H9 (cell line): ENCODE data around the gene COA8. TPM values are rescaled to one million over a fixed set of nuclear protein-coding genes. Genes with fewer than 3 reads are reported as not detected.

Experiments
- DNase-seq: peaks from one replicate; pipeline ENCODE4 v3.0.0-alpha.2; 2017
- H2AFZ ChIP-seq: one replicate; pipeline ENCODE4 v1.6.1; 2013; ENCODE audit warnings: mild to moderate bottlenecking, low read length, control low read depth, moderate library complexity
- H2AK5ac ChIP-seq: 2 replicates; pipeline ENCODE4 v1.6.1; 2013; ENCODE audit warnings: low read length, control low read depth, mixed read lengths; ENCODE audit not compliant: insufficient read length
- H2BK120ac ChIP-seq: one replicate; pipeline ENCODE4 v1.6.1; 2013; ENCODE audit warnings: low read depth, mild to moderate bottlenecking, low read length, control low read depth, inconsistent platforms; ENCODE audit not compliant: poor library complexity, severe bottlenecking
- H2BK12ac ChIP-seq: 2 replicates; pipeline ENCODE4 v1.6.1; 2013; ENCODE audit warnings: low read length, control low read depth, mixed read lengths, low read depth; ENCODE audit not compliant: insufficient read length
- H2BK15ac ChIP-seq: 2 replicates; pipeline ENCODE4 v1.6.1; 2013; ENCODE audit warnings: low read depth, low read length, control low read depth
- H2BK20ac ChIP-seq: one replicate; pipeline ENCODE4 v1.6.1; 2013; ENCODE audit warnings: low read depth, mild to moderate bottlenecking, low read length, control low read depth, inconsistent platforms; ENCODE audit not compliant: poor library complexity, severe bottlenecking
- H2BK5ac ChIP-seq: 2 replicates; pipeline ENCODE4 v1.6.1; 2013; ENCODE audit warnings: low read length, control low read depth, mixed read lengths; ENCODE audit not compliant: insufficient read length
- H3K14ac ChIP-seq: 2 replicates; pipeline ENCODE4 v1.6.1; 2013; ENCODE audit warnings: low read length, control low read depth; ENCODE audit not compliant: insufficient read depth
- H3K18ac ChIP-seq: 2 replicates; pipeline ENCODE4 v1.6.1; 2013; ENCODE audit warnings: low read depth, mild to moderate bottlenecking, mixed read lengths, low read length, control low read depth; ENCODE audit not compliant: insufficient read length
- H3K23ac ChIP-seq: 2 replicates; pipeline ENCODE4 v1.6.1; 2013; ENCODE audit warnings: low read length, control low read depth, mixed read lengths, low read depth; ENCODE audit not compliant: insufficient read length
- H3K23me2 ChIP-seq: 2 replicates; pipeline ENCODE4 v1.6.1; 2013; ENCODE audit warnings: low read depth, mild to moderate bottlenecking, mixed read lengths, low read length, control low read depth; ENCODE audit not compliant: insufficient read length, poor library complexity, severe bottlenecking
- H3K27ac ChIP-seq: 2 replicates; pipeline ENCODE4 v1.5.1; 2013; ENCODE audit warnings: low read length, control low read depth, mixed read lengths, low read depth; ENCODE audit not compliant: insufficient read length
- H3K27me3 ChIP-seq: 2 replicates; pipeline ENCODE4 v1.6.1; 2013; ENCODE audit warnings: low read length, control low read depth, inconsistent platforms; ENCODE audit not compliant: insufficient read depth
- H3K4ac ChIP-seq: 2 replicates; pipeline ENCODE4 v1.6.1; 2013; ENCODE audit warnings: low read depth, mild to moderate bottlenecking, control low read depth, inconsistent platforms, low read length, moderate library complexity
- H3K4me1 ChIP-seq: 2 replicates; pipeline ENCODE4 v1.6.1; 2013; ENCODE audit warnings: low read length, control low read depth, inconsistent platforms; ENCODE audit not compliant: insufficient read depth
- H3K4me2 ChIP-seq: 2 replicates; pipeline ENCODE4 v1.6.1; 2013; ENCODE audit warnings: low read length, control low read depth, mixed read lengths; ENCODE audit not compliant: insufficient read length, insufficient read depth
- H3K56ac ChIP-seq: 2 replicates; pipeline ENCODE4 v1.6.1; 2013; ENCODE audit warnings: low read depth, mild to moderate bottlenecking, mixed read lengths, low read length, control low read depth; ENCODE audit not compliant: insufficient read length
- H3K79me1 ChIP-seq: 2 replicates; pipeline ENCODE4 v1.6.1; 2013; ENCODE audit warnings: low read depth, mild to moderate bottlenecking, moderate library complexity, low read length, control low read depth, inconsistent platforms; ENCODE audit not compliant: insufficient read depth, poor library complexity, severe bottlenecking
- H3K79me2 ChIP-seq: 2 replicates; pipeline ENCODE4 v1.6.1; 2013; ENCODE audit warnings: low read length, control low read depth, inconsistent platforms; ENCODE audit not compliant: insufficient read depth
- H3K9ac ChIP-seq: 2 replicates; pipeline ENCODE4 v1.6.1; 2013; ENCODE audit warnings: low read length, control low read depth, mixed read lengths; ENCODE audit not compliant: insufficient read length; ENCODE audit errors: extremely low read depth
- H3K9me3 ChIP-seq: one replicate; pipeline ENCODE4 v1.6.1; 2013; ENCODE audit warnings: low read depth, low read length, inconsistent platforms; ENCODE audit not compliant: control insufficient read depth
- H3T11ph ChIP-seq: one replicate; pipeline ENCODE4 v1.6.1; 2013; ENCODE audit warnings: mild to moderate bottlenecking, low read length, control low read depth, inconsistent platforms
- H4K20me1 ChIP-seq: one replicate; pipeline ENCODE4 v1.6.1; 2013; ENCODE audit not compliant: control insufficient read depth, insufficient read length, insufficient read depth
- H4K5ac ChIP-seq: 2 replicates; pipeline ENCODE4 v1.6.1; 2013; ENCODE audit warnings: low read depth, mild to moderate bottlenecking, mixed read lengths, low read length, control low read depth; ENCODE audit not compliant: insufficient read length
- H4K8ac ChIP-seq: replicated peaks from 2 replicates; pipeline ENCODE4 v1.6.1; 2013; ENCODE audit warnings: low read length, control low read depth, mixed read lengths, low read depth; ENCODE audit not compliant: insufficient read length
- H4K91ac ChIP-seq: 2 replicates; pipeline ENCODE4 v1.6.1; 2013; ENCODE audit warnings: low read depth, mild to moderate bottlenecking, moderate library complexity, mixed read lengths, low read length, control low read depth; ENCODE audit not compliant: insufficient read length
- H3K27ac Mint-ChIP-seq, 3 experiments: 2 replicates in 2 of 3; 3 replicates in 1 of 3; pipeline ENCODE4 v1.8.0; 2020 to 2021; ENCODE audit warnings: mixed read lengths in 3 of 3, mild to moderate bottlenecking in 1 of 3, moderate library complexity in 1 of 3
- H3K27me3 Mint-ChIP-seq: 2 replicates; pipeline ENCODE4 v1.8.0; 2021; ENCODE audit warnings: low read depth, mild to moderate bottlenecking, moderate library complexity, mixed read lengths
- H3K36me3 Mint-ChIP-seq, 3 experiments: 2 replicates in 2 of 3; 3 replicates in 1 of 3; pipeline ENCODE4 v1.8.0; 2020 to 2021; ENCODE audit warnings: low read depth in 3 of 3, mixed read lengths in 3 of 3; ENCODE audit not compliant: insufficient read depth in 1 of 3
- H3K4me1 Mint-ChIP-seq, 2 experiments: 2 replicates each; pipeline ENCODE4 v1.8.0; 2020; ENCODE audit warnings: mixed read lengths in 2 of 2
- H3K4me3 Mint-ChIP-seq, 2 experiments: 2 replicates in 1 of 2; 3 replicates in 1 of 2; pipeline ENCODE4 v1.8.0; 2020 to 2021; ENCODE audit warnings: mild to moderate bottlenecking in 2 of 2, mixed read lengths in 2 of 2, moderate library complexity in 1 of 2
- H3K9me3 Mint-ChIP-seq, 2 experiments: 2 replicates in 1 of 2; 3 replicates in 1 of 2; pipeline ENCODE4 v1.8.0; 2020; ENCODE audit warnings: mild to moderate bottlenecking in 2 of 2, mixed read lengths in 2 of 2, moderate library complexity in 1 of 2
- CTCF ChIP-seq: fragments of 200-600 bp; sonication (generic); conservative IDR thresholded peaks from 3 replicates; pipeline ENCODE4 v1.8.0; 2021; ENCODE audit warnings: antibody characterized with exemption, mild to moderate bottlenecking
- WGBS: extraction: QIAGEN DNeasy Blood & Tissue Kit; methylation state at CpG from one replicate; pipeline ENCODE4 v1.1.7; 2013; ENCODE audit warnings: missing lambda C conversion rate, low lambda C conversion rate, mixed read lengths; ENCODE audit not compliant: insufficient read length; ENCODE audit errors: extremely low coverage; 5-methylcytosine and 5-hydroxymethylcytosine counted together
- total RNA-seq: library from RNA; stranded (reverse); gene quantifications from 2 replicates; pipeline ENCODE4 v1.2.1, GENCODE V29; 2021

The COA8 gene
- total RNA-seq, 1 experiment from 2014 or later = 45.5 TPM

- DNase-seq = no peak
- Histone ChIP-seq H3K14ac (no peak overlapping the region), H3K4me2 (no peak overlapping the region), H4K20me1 (no peaks in the 10 kb centered on the region), H2AFZ (no peak overlapping the region), H3K27me3 (no peaks in the 10 kb centered on the region), H2BK120ac (no peak overlapping the region), H3K18ac (no peak overlapping the region), H2BK12ac (no peak overlapping the region), H3K79me1 (no peaks in the 10 kb centered on the region), H4K5ac (no peak overlapping the region), H2BK20ac (no peak overlapping the region), H3K4me1 (no peaks in the 10 kb centered on the region), H3K79me2 (no peaks in the 10 kb centered on the region), H3K23me2 (peaks cover 5% of the 10 kb centered on the region), H3K27ac (no peak overlapping the region), H3K23ac (no peak overlapping the region), H2BK5ac (no peak overlapping the region), H3T11ph (no peak overlapping the region), H4K91ac (no peak overlapping the region), H3K9me3 (no peaks in the 10 kb centered on the region), H3K9ac (no peak overlapping the region), H3K56ac (no peak overlapping the region), H2AK5ac (no peak overlapping the region), H2BK15ac (no peak overlapping the region), H3K4ac (no peak overlapping the region), H4K8ac (no peak overlapping the region)
- H3K9me3 Mint-ChIP-seq = no peaks in the 10 kb centered on the region
- WGBS = no CpG with 5 or more reads among the region's 16 CpGs
- no peak for TF ChIP-seq CTCF
- H3K36me3 Mint-ChIP-seq = no peaks in the 10 kb centered on the region
- peaks cover 8% of the 10 kb centered on the region for H3K27me3 Mint-ChIP-seq
- no peak overlapping the region for H3K27ac Mint-ChIP-seq
- H3K4me1 Mint-ChIP-seq = peaks cover 9 to 12% of the 10 kb centered on the region in 2 experiments; a peak in 3 of 4 replicates
- no peak overlapping the region for H3K4me3 Mint-ChIP-seq
Measured at GRCh38 chr14:103623883-103624482, 61.2 kb downstream of the COA8 start.
